ENCODE data around the gene DKC1.

GRCh38 chrX:154813801-154814200 lies 51.1 kb downstream of the DKC1 start:
- TF ChIP-seq CTCF (tag by site-specific recombination; IDR thresholded peaks at IDR 0.05) (no peak), YY1 (tag by site-specific recombination; IDR thresholded peaks at IDR 0.05) (no peak), ZNF311 (tag by site-specific recombination; IDR thresholded peaks at IDR 0.05; ENCODE audit: borderline replicate concordance) (no peak), IKZF3 (tag by site-specific recombination; IDR thresholded peaks at IDR 0.05) (no peak), ZNF184 (tag by site-specific recombination; IDR thresholded peaks at IDR 0.05) (no peak), TCF7L2 (IDR thresholded peaks at IDR 0.05; ENCODE audit: borderline replicate concordance, low read depth, low read length) (no peak), ELK4 (IDR thresholded peaks at IDR 0.05; ENCODE audit: borderline replicate concordance, low read depth, low read length) (no peak), PBX3 (CRISPR knock-in tag; IDR thresholded peaks at IDR 0.05) (no peak), ZSCAN4 (tag by site-specific recombination; IDR thresholded peaks at IDR 0.05) (no peak), PRDM4 (tag by site-specific recombination; IDR thresholded peaks at IDR 0.05) (no peak), ZNF221 (tag by site-specific recombination; IDR thresholded peaks at IDR 0.05; ENCODE audit: borderline replicate concordance) (no peak), ZNF571 (tag by site-specific recombination; IDR thresholded peaks at IDR 0.05) (no peak)
